ENCODE results near the gene PBX1.
"Not testable (repeated sequence)": the region's sequence is repeated elsewhere in the genome, so short reads cannot be mapped to it uniquely, and the experiment has no call there.

PBX1 gene

DNA sequence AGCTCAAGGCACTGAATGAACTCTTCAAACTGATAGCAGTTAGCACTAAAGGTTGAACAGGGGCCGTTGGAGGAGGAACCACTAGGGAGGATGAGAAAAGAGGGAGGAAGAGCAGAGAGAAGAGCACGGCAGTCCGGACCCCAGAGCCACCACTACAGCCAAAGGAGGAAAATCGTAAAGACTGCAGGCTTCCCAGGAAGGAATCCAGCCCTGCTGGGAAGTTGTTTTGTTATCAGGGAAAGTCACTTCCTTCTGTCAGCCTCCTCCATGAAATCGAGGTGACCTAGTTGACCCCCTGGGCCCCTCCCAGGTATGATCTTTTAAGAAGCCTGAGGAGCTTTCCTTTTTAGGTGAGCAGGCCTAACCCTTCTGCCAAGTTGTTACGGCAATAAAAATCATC, 88.2 kb downstream of the PBX1 start:
- TF ChIP-seq, protein P1, sequence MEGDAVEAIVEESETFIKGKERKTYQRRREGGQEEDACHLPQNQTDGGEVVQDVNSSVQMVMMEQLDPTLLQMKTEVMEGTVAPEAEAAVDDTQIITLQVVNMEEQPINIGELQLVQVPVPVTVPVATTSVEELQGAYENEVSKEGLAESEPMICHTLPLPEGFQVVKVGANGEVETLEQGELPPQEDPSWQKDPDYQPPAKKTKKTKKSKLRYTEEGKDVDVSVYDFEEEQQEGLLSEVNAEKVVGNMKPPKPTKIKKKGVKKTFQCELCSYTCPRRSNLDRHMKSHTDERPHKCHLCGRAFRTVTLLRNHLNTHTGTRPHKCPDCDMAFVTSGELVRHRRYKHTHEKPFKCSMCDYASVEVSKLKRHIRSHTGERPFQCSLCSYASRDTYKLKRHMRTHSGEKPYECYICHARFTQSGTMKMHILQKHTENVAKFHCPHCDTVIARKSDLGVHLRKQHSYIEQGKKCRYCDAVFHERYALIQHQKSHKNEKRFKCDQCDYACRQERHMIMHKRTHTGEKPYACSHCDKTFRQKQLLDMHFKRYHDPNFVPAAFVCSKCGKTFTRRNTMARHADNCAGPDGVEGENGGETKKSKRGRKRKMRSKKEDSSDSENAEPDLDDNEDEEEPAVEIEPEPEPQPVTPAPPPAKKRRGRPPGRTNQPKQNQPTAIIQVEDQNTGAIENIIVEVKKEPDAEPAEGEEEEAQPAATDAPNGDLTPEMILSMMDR (conservative IDR thresholded peaks at IDR 0.05; ENCODE audit: low read depth): no peak
- ChIA-PET CTCF (interaction anchor here (0.7 kb wide), 1 partner anchor 275 kb away, joined by 9 read pairs; no protein-coding TSS in a partner anchor), POLR2A (ENCODE audit: low non-redundant PET) (no interaction called here)
- H3K27ac ChIP-seq: no peak overlapping the region
- no peak for DNase-seq (ENCODE audit: low spot score)

DNA sequence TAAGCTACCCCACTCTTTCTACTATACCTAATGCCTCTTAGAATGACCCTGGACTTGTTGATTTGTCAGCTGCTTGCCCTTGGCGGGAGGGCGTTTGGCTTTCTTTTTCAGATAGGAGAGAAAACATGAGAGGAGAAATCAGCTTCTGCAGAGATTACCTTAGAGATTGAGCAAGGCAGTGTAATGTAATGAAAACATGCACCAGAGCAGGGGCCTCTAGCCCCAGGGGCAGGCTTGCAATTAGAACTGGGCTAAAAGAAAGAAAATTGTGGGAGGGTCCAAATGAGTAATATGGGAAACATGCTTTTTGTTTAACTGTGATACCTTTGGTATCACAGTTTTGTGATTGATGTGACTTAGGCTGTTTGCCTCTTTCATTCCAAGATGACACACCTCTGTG, 89.7 kb downstream of the PBX1 start:
- TF ChIP-seq, protein P1 (conservative IDR thresholded peaks at IDR 0.05; ENCODE audit: low read depth): no peak
- peak; percentile 41 for DNase-seq (ENCODE audit: low spot score)
- POLR2A ChIA-PET (ENCODE audit: low non-redundant PET): no interaction called here
- no peak overlapping the region for H3K27ac ChIP-seq
- CTCF ChIA-PET: no interaction called here

DNA sequence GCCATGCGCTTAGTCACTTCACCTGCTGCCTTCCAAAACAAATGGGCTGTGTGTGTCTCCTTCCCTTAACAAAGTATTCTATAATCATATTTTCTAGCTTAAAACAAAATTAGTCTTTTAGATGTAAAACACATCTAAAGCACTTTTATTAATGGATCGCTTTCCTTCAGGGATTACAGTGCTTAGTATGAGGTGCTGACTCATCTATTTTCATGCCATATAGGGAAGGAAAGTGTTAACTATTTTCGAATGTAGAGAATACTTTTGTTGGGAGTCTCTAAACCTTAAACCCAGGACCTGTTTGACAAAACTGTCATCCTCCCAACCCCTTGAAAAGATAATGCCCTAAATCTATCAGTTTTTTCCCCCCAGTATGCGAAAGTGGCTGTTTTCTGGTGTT, 90.2 kb downstream of the PBX1 start:
- no peak overlapping the region for H3K27ac ChIP-seq
- CTCF ChIA-PET: no interaction called here
- POLR2A ChIA-PET (ENCODE audit: low non-redundant PET): no interaction called here
- TF ChIP-seq, protein P1 (conservative IDR thresholded peaks at IDR 0.05; ENCODE audit: low read depth): no peak
- DNase-seq (ENCODE audit: low spot score): no peak

DNA sequence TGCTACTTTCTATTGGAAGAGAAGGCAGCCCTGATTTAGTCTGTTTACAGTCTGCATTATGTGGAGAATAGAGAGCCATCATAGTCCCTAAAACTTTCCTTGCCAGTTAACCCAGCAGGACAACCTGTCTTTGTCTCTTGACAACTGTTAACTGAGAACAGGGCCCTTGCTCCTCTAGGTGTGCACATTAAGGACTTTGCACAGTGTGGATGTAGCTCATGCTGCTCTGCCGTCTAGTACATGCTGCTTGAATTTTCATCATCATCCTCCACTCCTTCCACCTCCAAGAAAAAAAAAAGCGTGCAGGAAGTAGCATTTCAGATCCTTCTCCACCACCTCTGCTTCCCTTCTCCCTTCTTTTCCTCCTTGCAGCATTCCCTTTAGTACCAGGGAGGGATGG, 91.5 kb downstream of the PBX1 start:
- POLR2A ChIA-PET (ENCODE audit: low non-redundant PET): no interaction called here
- no peak for DNase-seq (ENCODE audit: low spot score)
- CTCF ChIA-PET: interaction anchor here (0.6 kb wide), 1 partner anchor 23 kb away, joined by 3 read pairs; no protein-coding TSS in a partner anchor
- H3K27ac ChIP-seq: no peak overlapping the region
- TF ChIP-seq, protein P1 (conservative IDR thresholded peaks at IDR 0.05; ENCODE audit: low read depth): no peak

DNA sequence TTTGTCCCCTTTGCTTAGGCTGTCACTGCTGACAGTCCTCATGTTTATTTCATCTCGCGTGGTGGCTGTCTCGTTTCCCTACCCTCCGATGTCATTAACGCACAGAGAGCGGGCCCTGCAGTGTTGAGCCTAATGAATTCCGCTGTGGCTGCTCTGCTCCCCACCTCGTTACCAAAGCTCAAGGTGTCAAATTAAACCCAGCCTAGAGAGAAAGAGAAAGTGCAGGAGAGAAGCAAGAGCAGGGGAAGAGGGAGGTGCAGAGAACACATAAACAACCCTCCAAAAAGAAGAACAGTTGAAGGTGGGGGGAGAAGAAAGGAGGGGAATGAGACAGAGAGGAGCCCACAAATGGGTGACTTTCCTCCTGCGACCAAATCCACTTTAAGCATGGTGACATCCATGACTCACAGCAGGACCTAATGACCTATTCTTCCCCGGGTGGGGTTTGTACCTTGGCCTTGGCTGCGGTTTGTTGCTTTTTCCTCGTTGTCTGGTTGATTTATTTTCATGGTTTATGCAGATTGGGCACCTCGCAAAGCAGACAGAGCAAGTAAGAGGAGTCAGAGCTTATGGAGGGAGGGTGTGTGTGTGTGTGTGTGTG, 92.5 kb downstream of the PBX1 start:
- ChIA-PET POLR2A (ENCODE audit: low non-redundant PET) (interaction anchor here (0.7 kb wide), 1 partner anchor 294 kb away, joined by 3 read pairs; no protein-coding TSS in a partner anchor), CTCF (interaction anchor here (0.7 to 0.9 kb wide), 2 partner anchors 22 to 131 kb away, joined by 3 to 6 read pairs; no protein-coding TSS in a partner anchor)
- DNase-seq (ENCODE audit: low spot score): no peak
- H3K27ac ChIP-seq: no peak overlapping the region
- TF ChIP-seq, protein P1 (conservative IDR thresholded peaks at IDR 0.05; ENCODE audit: low read depth): no peak

DNA sequence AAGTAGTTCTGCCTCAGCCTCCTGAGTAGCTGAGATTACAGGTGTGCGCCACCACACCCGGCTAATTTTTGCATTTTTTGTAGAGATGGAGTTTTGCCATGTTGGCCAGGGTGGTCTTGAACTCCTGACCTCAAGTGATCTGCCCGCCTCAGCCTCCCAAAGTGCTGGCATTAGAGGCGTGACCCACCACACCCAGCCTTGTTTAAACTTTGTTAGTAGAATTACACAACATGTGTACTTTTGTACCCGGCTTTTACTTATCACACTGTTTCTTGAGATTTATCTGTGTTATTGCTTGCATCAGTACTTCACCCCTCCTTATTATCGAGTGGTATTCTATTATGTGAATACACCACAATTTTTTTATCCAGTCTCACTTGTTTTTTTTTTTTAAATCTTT, 94.0 kb downstream of the PBX1 start:
- H3K27ac ChIP-seq; DNase-seq (ENCODE audit: low spot score); POLR2A ChIA-PET (ENCODE audit: low non-redundant PET): not testable (repeated sequence)
- CTCF ChIA-PET: interaction anchor here (0.7 kb wide), 1 partner anchor 146 kb away, joined by 4 read pairs; no protein-coding TSS in a partner anchor

DNA sequence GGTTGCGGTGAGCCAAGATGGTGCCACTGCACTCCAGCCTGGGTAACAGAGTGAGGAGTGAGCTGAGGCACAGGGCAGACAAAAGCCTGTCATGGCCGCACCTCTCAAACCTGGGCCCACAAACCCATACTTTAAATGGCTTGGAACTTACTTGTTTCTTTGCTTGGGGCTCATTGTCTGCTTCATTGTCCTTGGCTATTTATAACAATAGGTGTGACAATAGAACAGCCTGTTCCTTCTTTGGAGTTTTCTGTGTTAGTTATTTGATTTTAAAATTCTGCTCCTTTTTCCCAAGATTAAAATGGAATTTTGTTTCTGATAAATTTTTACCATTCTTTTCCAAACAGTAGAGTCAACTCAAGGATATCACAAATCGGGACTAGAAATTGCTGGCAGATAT, 94.7 kb downstream of the PBX1 start:
- CTCF ChIA-PET: no interaction called here
- TF ChIP-seq, protein P1 (conservative IDR thresholded peaks at IDR 0.05; ENCODE audit: low read depth): no peak
- no peak overlapping the region for H3K27ac ChIP-seq
- POLR2A ChIA-PET (ENCODE audit: low non-redundant PET): no interaction called here
- DNase-seq (ENCODE audit: low spot score): no peak
